Subcutaneous abdominal adipose tissue (tissue), 5 donors: ENCODE data around the gene NF1.
"Not testable (repeated sequence)": the region's sequence is repeated elsewhere in the genome, so short reads cannot be mapped to it uniquely, and the experiment has no call there.

Experiments used
- H3K27ac ChIP-seq: one replicate; pipeline ENCODE4 v1.7.0; 2013; ENCODE audit warnings: low read depth, mild to moderate bottlenecking, inconsistent platforms, low read length, moderate library complexity
- H3K27me3 ChIP-seq, 5 donors: one replicate each; pipeline ENCODE4 v1.7.0; 2013; ENCODE audit warnings: low read length in 5 of 5, inconsistent platforms in 1 of 5; ENCODE audit not compliant: control insufficient read depth in 5 of 5, insufficient read depth in 4 of 5
- H3K36me3 ChIP-seq, 5 donors: one replicate each; pipeline ENCODE4 v1.7.0; 2013; ENCODE audit warnings: low read length in 5 of 5; ENCODE audit not compliant: control insufficient read depth in 5 of 5, insufficient read depth in 5 of 5
- H3K4me1 ChIP-seq, 5 donors: one replicate each; pipeline ENCODE4 v1.7.0; 2013; ENCODE audit warnings: low read length in 5 of 5, mild to moderate bottlenecking in 3 of 5, moderate library complexity in 1 of 5; ENCODE audit not compliant: control insufficient read depth in 5 of 5, insufficient read depth in 5 of 5
- H3K4me3 ChIP-seq, 5 donors: one replicate each; pipeline ENCODE4 v1.7.0; 2013; ENCODE audit warnings: low read length in 5 of 5, low read depth in 1 of 5
- H3K9ac ChIP-seq, 5 donors: one replicate each; pipeline ENCODE4 v1.7.0; 2013; ENCODE audit warnings: low read length in 5 of 5, mild to moderate bottlenecking in 4 of 5, moderate library complexity in 3 of 5
- H3K9me3 ChIP-seq, 5 donors: one replicate each; pipeline ENCODE4 v1.7.0; 2013; ENCODE audit warnings: low read length in 5 of 5; ENCODE audit not compliant: control insufficient read depth in 5 of 5
- donor health status: healthy.
- donor health status: healthy.
- donor health status: healthy.
- donor health status: healthy.
- donor health status: healthy.

The NF1 gene

GRCh38 chr17:31079731-31080130 lies 15.0 kb upstream of the NF1 start:
- H3K4me3 ChIP-seq = no peak overlapping the region
- H3K27me3 ChIP-seq = no peaks in the 10 kb centered on the region
- no peaks in the 10 kb centered on the region for H3K9me3 ChIP-seq
- H3K36me3 ChIP-seq = no peaks in the 10 kb centered on the region
- no peaks in the 10 kb centered on the region for H3K4me1 ChIP-seq
- no peak overlapping the region for H3K27ac ChIP-seq
- H3K9ac ChIP-seq = no peak overlapping the region

DNA sequence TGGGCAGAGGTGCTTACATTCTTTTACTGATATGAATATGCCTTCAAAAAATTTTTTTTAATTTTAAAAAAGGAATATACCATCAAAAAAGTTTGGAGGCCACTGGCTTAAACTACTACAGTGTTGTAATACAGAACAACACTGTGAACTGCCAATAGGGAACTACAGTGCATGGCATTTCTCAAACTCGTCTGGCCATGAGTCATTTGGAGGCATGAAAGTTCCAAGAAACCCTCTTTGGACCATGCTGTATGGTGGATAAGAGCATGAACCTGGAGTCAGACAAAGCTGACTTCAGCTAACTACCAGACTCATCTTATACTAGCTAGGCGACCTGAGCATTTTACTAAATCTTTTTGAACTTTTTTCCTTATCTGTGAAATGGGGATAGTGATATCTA lies 9.2 kb upstream of the NF1 start:
- no peaks in the 10 kb centered on the region for H3K36me3 ChIP-seq
- H3K27ac ChIP-seq = no peak overlapping the region
- H3K4me1 ChIP-seq = no peaks in the 10 kb centered on the region
- H3K9ac ChIP-seq = no peak overlapping the region
- H3K27me3 ChIP-seq = no peaks in the 10 kb centered on the region
- no peak overlapping the region for H3K4me3 ChIP-seq
- no peaks in the 10 kb centered on the region for H3K9me3 ChIP-seq

- Histone ChIP-seq H3K4me1 (no peaks in the 10 kb centered on the region), H3K27me3 (no peaks in the 10 kb centered on the region), H3K36me3 (no peaks in the 10 kb centered on the region)
These were observed 5.3 kb upstream of the NF1 start for GRCh38 chr17:31089471-31089870.

GRCh38 chr17:31090650-31091049 lies 4.1 kb upstream of the NF1 start:
- not testable (repeated sequence) for H3K36me3 ChIP-seq, H3K4me3 ChIP-seq, H3K4me1 ChIP-seq, H3K9ac ChIP-seq, H3K27ac ChIP-seq, H3K9me3 ChIP-seq, H3K27me3 ChIP-seq

More at GRCh38 chr17:31089471-31089870, 5.3 kb upstream of the NF1 start:
- H3K9ac ChIP-seq = no peak overlapping the region
- no peak overlapping the region for H3K27ac ChIP-seq
- H3K9me3 ChIP-seq = no peaks in the 10 kb centered on the region
- no peak overlapping the region for H3K4me3 ChIP-seq

DNA sequence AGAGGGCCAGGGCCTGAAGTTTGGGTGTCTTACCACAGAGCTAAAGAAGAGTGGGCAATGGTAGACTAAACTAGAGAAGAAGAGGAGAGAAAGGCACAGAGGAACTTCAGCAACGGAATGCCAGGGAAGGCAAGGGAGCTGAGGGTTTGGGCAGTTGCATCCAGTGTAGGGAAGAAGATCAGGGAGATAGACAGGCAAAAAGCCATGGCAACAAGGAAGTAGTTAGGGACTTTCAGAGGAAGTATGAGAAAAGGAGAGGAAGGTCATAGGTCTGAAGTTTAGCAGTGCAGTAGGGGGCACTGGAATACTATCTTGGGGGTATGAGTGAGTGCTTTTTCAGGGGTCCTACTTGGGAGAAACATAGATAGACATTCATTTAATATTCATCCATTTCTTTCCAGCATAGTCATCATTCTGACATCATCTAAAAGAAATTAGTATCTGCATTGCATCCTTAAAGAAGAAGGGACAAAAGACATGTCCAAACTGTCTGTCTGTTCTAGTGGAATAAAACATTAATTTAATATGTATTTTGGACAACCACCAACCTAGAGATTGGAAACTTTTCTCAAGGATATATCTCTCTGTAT lies 2.2 kb upstream of the NF1 start:
- no peaks in the 10 kb centered on the region for H3K27me3 ChIP-seq
- no peak overlapping the region for H3K4me3 ChIP-seq
- no peak overlapping the region for H3K9ac ChIP-seq
- H3K36me3 ChIP-seq = no peaks in the 10 kb centered on the region
- H3K27ac ChIP-seq = no peak overlapping the region
- peaks cover 0 to 13% (median 13%) of the 10 kb centered on the region in 5 donors for H3K4me1 ChIP-seq
- H3K9me3 ChIP-seq = no peaks in the 10 kb centered on the region

DNA sequence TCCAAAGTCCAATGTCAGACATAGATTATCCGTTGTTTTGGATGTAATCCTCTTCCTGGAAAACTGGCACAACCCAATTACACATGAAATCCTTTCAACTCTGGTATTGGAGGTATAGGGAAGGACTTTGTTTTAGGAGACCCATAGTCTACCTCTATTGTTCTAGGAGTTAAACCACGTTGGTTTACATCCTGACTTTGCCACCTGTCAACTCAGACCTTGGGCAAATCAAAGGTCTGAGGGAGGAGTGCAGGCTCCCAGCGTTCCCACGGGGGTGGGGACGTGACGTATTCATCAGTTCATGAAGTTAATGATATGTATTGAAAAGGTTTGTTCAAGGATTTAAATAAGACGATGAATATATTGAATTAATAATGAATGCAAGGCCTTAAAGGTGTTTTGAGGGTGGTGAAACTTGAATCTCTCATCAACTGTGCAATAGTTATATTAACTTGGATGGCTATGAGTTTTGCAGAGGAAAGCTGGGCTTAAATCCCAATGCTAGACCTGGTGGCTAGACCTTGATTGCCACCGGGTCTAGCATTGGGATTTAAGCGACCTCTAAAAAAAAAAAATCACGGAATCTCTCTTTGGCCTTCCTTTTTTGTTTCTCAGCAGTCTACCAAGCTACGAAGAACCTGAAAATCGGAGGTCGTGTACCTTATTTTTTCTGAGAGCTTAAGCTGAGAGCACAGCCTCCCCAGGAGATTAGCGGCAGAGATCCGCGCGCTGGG lies 744 bp upstream of the NF1 start:
- Histone ChIP-seq H3K27me3 (no peaks in the 10 kb centered on the region), H3K9me3 (no peaks in the 10 kb centered on the region), H3K4me3 (peak overlapping the region; percentile 36 to 82 (median 77)), H3K36me3 (no peaks in the 10 kb centered on the region), H3K9ac (peak overlapping the region in 4 of 5 donors; percentile 41 to 78 (median 71)), H3K27ac (peak overlapping the region; percentile 76), H3K4me1 (peaks cover 0 to 13% (median 13%) of the 10 kb centered on the region in 5 donors)

DNA sequence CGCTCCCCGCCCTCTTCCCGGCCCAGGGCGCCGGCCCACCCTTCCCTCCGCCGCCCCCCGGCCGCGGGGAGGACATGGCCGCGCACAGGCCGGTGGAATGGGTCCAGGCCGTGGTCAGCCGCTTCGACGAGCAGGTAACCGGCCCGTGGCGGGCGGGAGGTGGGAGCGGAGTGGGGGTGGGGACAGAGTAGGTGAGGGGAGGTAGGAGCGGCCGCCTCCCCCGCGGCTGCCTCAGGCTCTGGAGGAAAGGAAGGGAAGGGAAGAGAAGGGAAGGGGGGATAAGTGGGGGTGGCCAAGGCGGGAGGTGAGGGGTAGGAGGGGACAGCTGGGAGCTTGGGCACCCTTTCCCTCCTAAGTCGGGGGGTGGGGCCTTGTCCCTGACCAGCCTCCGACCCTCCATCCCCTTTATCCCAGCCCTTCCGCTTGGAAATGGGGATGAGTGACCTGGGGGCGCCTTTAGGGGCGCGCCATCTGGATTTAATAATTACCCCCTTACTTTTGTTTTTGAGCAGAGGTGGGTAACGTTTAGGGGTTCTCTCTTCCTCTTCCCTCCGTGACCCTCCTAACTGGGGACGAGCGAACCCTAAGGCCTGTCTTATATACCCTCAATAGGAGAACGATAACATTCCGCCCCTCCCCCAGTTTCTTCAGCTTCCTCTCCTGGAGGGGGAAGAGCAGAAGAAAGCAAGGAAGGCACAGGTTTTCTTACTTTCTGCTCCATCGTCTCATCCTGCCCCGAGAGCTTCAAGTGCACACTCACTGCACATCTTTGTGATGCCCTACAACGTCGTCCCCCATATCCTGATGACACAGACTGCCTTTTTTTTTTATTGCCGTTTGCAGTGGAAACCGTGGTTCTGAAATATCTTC lies 694 bp downstream of the NF1 start:
- Histone ChIP-seq H3K27me3 (no peaks in the 10 kb centered on the region), H3K4me3 (peak overlapping the region; percentile 69 to 82 (median 79)), H3K36me3 (no peaks in the 10 kb centered on the region), H3K9me3 (no peaks in the 10 kb centered on the region), H3K27ac (peak overlapping the region; percentile 86), H3K9ac (peak overlapping the region; percentile 39 to 89 (median 78)), H3K4me1 (peaks cover 0 to 13% (median 13%) of the 10 kb centered on the region in 5 donors)

- Histone ChIP-seq H3K9me3 (no peaks in the 10 kb centered on the region), H3K9ac (peak overlapping the region in 4 of 5 donors; percentile 68 to 89 (median 84)), H3K27ac (peak overlapping the region; percentile 86), H3K4me3 (peak overlapping the region; percentile 69 to 82 (median 79)), H3K36me3 (no peaks in the 10 kb centered on the region), H3K4me1 (peaks cover 0 to 18% (median 13%) of the 10 kb centered on the region in 5 donors), H3K27me3 (no peaks in the 10 kb centered on the region)
These were observed 1.3 kb downstream of the NF1 start for GRCh38 chr17:31096106-31096436.

- Histone ChIP-seq H3K27me3 (no peaks in the 10 kb centered on the region), H3K9ac (no peak overlapping the region), H3K4me3 (no peak overlapping the region), H3K27ac (no peak overlapping the region), H3K9me3 (no peaks in the 10 kb centered on the region), H3K36me3 (no peaks in the 10 kb centered on the region), H3K4me1 (peaks cover 0 to 20% (median 13%) of the 10 kb centered on the region in 5 donors)
These were observed 4.2 kb downstream of the NF1 start for GRCh38 chr17:31099016-31099415.
